ENCODE measurements around the gene CALR3.

Gene CALR3

DNA sequence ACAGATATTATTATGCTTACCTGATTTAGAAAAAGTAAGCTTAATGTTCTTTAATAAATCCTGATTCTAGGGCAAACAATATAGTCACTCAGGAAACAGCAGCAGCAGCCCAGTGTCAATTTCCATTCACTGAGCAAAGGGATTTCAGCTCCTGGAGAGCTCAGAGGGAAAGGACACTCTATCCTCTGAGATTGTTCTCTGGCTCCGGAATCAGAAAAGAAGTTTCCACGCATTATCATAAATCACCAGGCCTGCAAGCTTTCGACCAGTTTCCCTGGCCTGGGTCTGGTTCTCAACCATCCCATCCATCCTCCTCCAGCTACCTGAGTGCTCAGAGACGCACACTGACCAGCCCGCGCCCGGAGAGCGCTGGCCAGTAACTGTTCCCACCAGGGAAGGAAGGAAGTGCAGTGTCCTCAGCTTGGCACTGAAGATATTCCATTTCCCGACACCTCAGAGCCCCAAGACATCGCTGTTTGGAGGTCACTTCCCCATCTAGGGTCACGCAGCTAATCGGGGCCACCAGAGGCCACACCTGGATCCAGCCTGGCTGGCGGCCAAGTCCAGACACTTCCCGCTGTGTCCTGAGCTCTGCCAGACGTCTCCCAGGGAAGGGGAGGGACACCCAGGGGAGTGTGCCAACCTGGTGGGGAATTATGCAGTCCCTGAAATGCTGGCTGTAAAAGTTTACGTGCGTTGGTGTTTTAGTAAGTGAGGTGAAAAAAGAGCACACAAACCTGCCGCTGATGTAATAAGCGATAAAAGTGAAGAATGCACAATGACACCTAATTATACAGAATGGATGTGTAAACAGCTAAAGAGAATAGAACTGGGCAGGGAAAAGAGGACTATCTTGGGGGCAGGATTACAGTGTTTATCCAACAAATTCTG lies 53.3 kb downstream of the CALR3 start:
- WGBS (ENCODE audit: extremely low coverage, insufficient coverage, insufficient read length): no CpG with 5 or more reads among the region's 19 CpGs
- Histone ChIP-seq H3K4me2 (ENCODE audit: low read length) (no peak overlapping the region), H3K23ac (ENCODE audit: low read length) (no peak overlapping the region)

DNA sequence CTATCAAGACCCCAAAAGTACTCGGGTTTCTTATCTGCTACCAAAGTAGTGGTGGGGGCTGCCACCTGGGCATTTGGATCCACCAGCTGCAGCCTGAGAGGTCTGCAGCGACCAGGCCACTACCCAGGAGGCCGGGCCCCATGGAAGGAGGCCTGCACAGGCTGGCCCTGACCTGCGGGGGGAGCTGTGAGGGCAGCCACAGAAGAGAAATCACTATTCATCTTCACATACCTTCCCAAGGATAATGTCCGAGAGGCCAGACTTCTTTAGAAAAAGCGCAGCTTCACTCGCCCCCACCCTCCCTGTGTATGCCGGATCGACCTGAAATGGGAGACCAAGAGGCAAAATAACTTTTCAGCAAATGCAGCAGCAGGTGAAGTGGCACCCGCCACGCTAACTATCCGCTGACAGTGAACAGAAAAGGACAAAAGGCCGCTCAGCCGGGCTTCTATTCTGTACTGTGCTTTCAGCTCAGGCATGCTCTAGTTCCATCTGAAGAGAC lies 54.3 kb downstream of the CALR3 start:
- Histone ChIP-seq H3K18ac (ENCODE audit: low read length) (no peak overlapping the region), H3K4me3 (ENCODE audit: low read depth, low read length) (no peak overlapping the region), H2BK12ac (ENCODE audit: low read length) (no peak overlapping the region), H4K8ac (ENCODE audit: low read depth, low read length) (no peak overlapping the region), H3K4me1 (ENCODE audit: control insufficient read depth in 1 of 2, insufficient read depth in 2 of 2, low read length in 2 of 2) (peaks cover 19 to 27% of the 10 kb centered on the region in 2 experiments), H3K79me2 (ENCODE audit: control insufficient read depth, insufficient read depth, low read length, poor library complexity) (peaks cover 5% of the 10 kb centered on the region), H3K4ac (ENCODE audit: low read depth, low read length) (no peak overlapping the region), H2AFZ (ENCODE audit: insufficient read depth, low read length, poor library complexity) (no peak overlapping the region), H3K14ac (ENCODE audit: low read length) (no peak overlapping the region), H2BK5ac (ENCODE audit: low read depth, low read length, poor library complexity) (no peak overlapping the region), H3K4me2 (ENCODE audit: low read length) (no peak overlapping the region), H3K9ac (ENCODE audit: low read length) (no peak overlapping the region), H4K12ac (ENCODE audit: low read depth, low read length) (no peak overlapping the region), H3K36me3 (ENCODE audit: control insufficient read depth in 1 of 2, insufficient read depth in 2 of 2, low read length in 2 of 2) (peaks cover 8 to 16% of the 10 kb centered on the region in 2 experiments), H3K9me3 (ENCODE audit: insufficient read depth, low read depth, low read length) (peaks cover 2% of the 10 kb centered on the region), H4K91ac (ENCODE audit: low read depth, low read length) (no peak overlapping the region), H2BK120ac (ENCODE audit: insufficient read depth, low read length, poor library complexity) (no peak overlapping the region), H3K27me3 (ENCODE audit: insufficient read depth, low read length) (no peaks in the 10 kb centered on the region), H3K79me1 (ENCODE audit: low read length) (no peaks in the 10 kb centered on the region), H2AK5ac (ENCODE audit: low read length) (no peak overlapping the region), H3K27ac (ENCODE audit: low read depth, low read length) (no peak overlapping the region), H3K23ac (ENCODE audit: low read length) (no peak overlapping the region)
- no CpG with 5 or more reads among the region's 14 CpGs for WGBS (ENCODE audit: extremely low coverage, insufficient coverage, insufficient read length)
- DNase-seq: peak; percentile 48 to 66

More for the DNA sequence above, 53.3 kb downstream of the CALR3 start:
- Histone ChIP-seq H4K91ac (ENCODE audit: low read depth, low read length) (no peak overlapping the region), H2AFZ (ENCODE audit: insufficient read depth, low read length, poor library complexity) (no peak overlapping the region), H4K12ac (ENCODE audit: low read depth, low read length) (no peak overlapping the region), H4K8ac (ENCODE audit: low read depth, low read length) (no peak overlapping the region), H2BK12ac (ENCODE audit: low read length) (no peak overlapping the region), H3K18ac (ENCODE audit: low read length) (peak overlapping the region; percentile 52), H3K27me3 (ENCODE audit: insufficient read depth, low read length) (no peaks in the 10 kb centered on the region), H3K4me3 (ENCODE audit: low read depth, low read length) (no peak overlapping the region), H2BK120ac (ENCODE audit: insufficient read depth, low read length, poor library complexity) (no peak overlapping the region), H3K79me1 (ENCODE audit: low read length) (no peaks in the 10 kb centered on the region), H3K36me3 (ENCODE audit: control insufficient read depth in 1 of 2, insufficient read depth in 2 of 2, low read length in 2 of 2) (peaks cover 8 to 14% of the 10 kb centered on the region in 2 experiments), H3K4ac (ENCODE audit: low read depth, low read length) (no peak overlapping the region), H3K14ac (ENCODE audit: low read length) (no peak overlapping the region), H3K9me3 (ENCODE audit: insufficient read depth, low read depth, low read length) (peaks cover 2% of the 10 kb centered on the region), H3K4me1 (ENCODE audit: control insufficient read depth in 1 of 2, insufficient read depth in 2 of 2, low read length in 2 of 2) (peaks cover 19 to 31% of the 10 kb centered on the region in 2 experiments), H2BK5ac (ENCODE audit: low read depth, low read length, poor library complexity) (no peak overlapping the region), H2AK5ac (ENCODE audit: low read length) (no peak overlapping the region), H3K79me2 (ENCODE audit: control insufficient read depth, insufficient read depth, low read length, poor library complexity) (peaks cover 5% of the 10 kb centered on the region), H3K9ac (ENCODE audit: low read length) (no peak overlapping the region), H3K27ac (ENCODE audit: low read depth, low read length) (no peak overlapping the region)
- DNase-seq: no peak

GRCh38 chr19:16436780-16437332 lies 59.1 kb downstream of the CALR3 start:
- Histone ChIP-seq H2BK12ac (ENCODE audit: low read length) (no peak overlapping the region), H2BK120ac (ENCODE audit: insufficient read depth, low read length, poor library complexity) (no peak overlapping the region), H2BK5ac (ENCODE audit: low read depth, low read length, poor library complexity) (no peak overlapping the region), H3K18ac (ENCODE audit: low read length) (no peak overlapping the region), H4K8ac (ENCODE audit: low read depth, low read length) (no peak overlapping the region), H3K79me2 (ENCODE audit: control insufficient read depth, insufficient read depth, low read length, poor library complexity) (no peaks in the 10 kb centered on the region), H3K27me3 (ENCODE audit: insufficient read depth, low read length) (no peaks in the 10 kb centered on the region), H4K91ac (ENCODE audit: low read depth, low read length) (no peak overlapping the region), H3K79me1 (ENCODE audit: low read length) (no peaks in the 10 kb centered on the region), H3K27ac (ENCODE audit: low read depth, low read length) (no peak overlapping the region), H3K4me1 (ENCODE audit: control insufficient read depth in 1 of 2, insufficient read depth in 2 of 2, low read length in 2 of 2) (peaks cover 9 to 12% of the 10 kb centered on the region in 2 experiments), H3K23ac (ENCODE audit: low read length) (no peak overlapping the region), H3K9ac (ENCODE audit: low read length) (no peak overlapping the region), H3K4me3 (ENCODE audit: low read depth, low read length) (no peak overlapping the region), H2AFZ (ENCODE audit: insufficient read depth, low read length, poor library complexity) (no peak overlapping the region), H3K4ac (ENCODE audit: low read depth, low read length) (no peak overlapping the region), H4K12ac (ENCODE audit: low read depth, low read length) (no peak overlapping the region), H3K36me3 (ENCODE audit: control insufficient read depth in 1 of 2, insufficient read depth in 2 of 2, low read length in 2 of 2) (peaks cover 12 to 26% of the 10 kb centered on the region in 2 experiments), H2AK5ac (ENCODE audit: low read length) (no peak overlapping the region), H3K9me3 (ENCODE audit: insufficient read depth, low read depth, low read length) (peaks cover 1% of the 10 kb centered on the region), H3K4me2 (ENCODE audit: low read length) (no peak overlapping the region), H3K14ac (ENCODE audit: low read length) (no peak overlapping the region)
- no peak for DNase-seq
- no CpG with 5 or more reads among the region's 6 CpGs for WGBS (ENCODE audit: extremely low coverage, insufficient coverage, insufficient read length)

DNA sequence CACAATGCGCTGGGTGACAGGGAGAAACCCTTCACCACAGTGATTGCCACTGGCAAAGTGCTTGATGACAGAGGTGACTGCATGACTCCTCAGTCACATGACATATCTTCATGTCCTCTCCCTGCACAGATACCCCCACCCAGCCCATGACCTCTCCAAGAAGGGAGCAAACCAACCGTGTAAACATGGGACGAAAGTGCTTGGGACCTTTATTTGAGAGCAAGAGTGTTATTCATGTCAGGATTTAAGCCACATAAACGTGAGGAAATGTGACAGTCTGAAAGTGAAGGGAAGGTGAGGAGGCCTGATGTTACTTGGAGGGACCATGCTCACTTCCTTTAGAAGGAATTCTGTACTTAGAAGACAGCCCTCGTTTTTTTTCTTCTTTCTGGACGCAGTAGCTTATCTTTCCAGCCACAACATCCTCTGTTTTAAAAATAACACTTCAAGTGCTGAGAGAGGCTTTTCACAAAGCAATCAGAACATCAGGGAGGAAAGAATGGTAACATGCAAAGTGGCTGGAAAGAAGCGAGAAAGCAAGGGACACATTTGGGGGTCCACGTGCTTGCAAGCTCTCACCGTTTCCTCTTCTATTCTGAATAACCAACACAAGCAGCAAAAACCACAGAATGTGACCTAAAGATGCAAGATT lies 59.8 kb downstream of the CALR3 start:
- H3K4me3 ChIP-seq (ENCODE audit: low read depth, low read length): no peak overlapping the region
- H3K79me2 ChIP-seq (ENCODE audit: control insufficient read depth, insufficient read depth, low read length, poor library complexity): no peaks in the 10 kb centered on the region
- no peak overlapping the region for H3K18ac ChIP-seq (ENCODE audit: low read length)
- no peak overlapping the region for H2BK120ac ChIP-seq (ENCODE audit: insufficient read depth, low read length, poor library complexity)
- no peak overlapping the region for H4K12ac ChIP-seq (ENCODE audit: low read depth, low read length)
- WGBS (ENCODE audit: extremely low coverage, insufficient coverage, insufficient read length): no CpG with 5 or more reads among the region's 9 CpGs
- no peaks in the 10 kb centered on the region for H3K27me3 ChIP-seq (ENCODE audit: insufficient read depth, low read length)
- H2AFZ ChIP-seq (ENCODE audit: insufficient read depth, low read length, poor library complexity): no peak overlapping the region
- no peak overlapping the region for H3K4ac ChIP-seq (ENCODE audit: low read depth, low read length)
- H4K8ac ChIP-seq (ENCODE audit: low read depth, low read length): no peak overlapping the region
- no peak overlapping the region for H3K9ac ChIP-seq (ENCODE audit: low read length)
- no peak overlapping the region for H3K14ac ChIP-seq (ENCODE audit: low read length)
- peaks cover 12 to 26% of the 10 kb centered on the region in 2 experiments for H3K36me3 ChIP-seq (ENCODE audit: control insufficient read depth in 1 of 2, insufficient read depth in 2 of 2, low read length in 2 of 2)
- peaks cover 1% of the 10 kb centered on the region for H3K9me3 ChIP-seq (ENCODE audit: insufficient read depth, low read depth, low read length)
- peaks cover 9 to 10% of the 10 kb centered on the region in 2 experiments for H3K4me1 ChIP-seq (ENCODE audit: control insufficient read depth in 1 of 2, insufficient read depth in 2 of 2, low read length in 2 of 2)
- no peak overlapping the region for H2AK5ac ChIP-seq (ENCODE audit: low read length)
- no peak overlapping the region for H2BK12ac ChIP-seq (ENCODE audit: low read length)
- H4K91ac ChIP-seq (ENCODE audit: low read depth, low read length): no peak overlapping the region
- no peak overlapping the region for H3K4me2 ChIP-seq (ENCODE audit: low read length)
- H3K27ac ChIP-seq (ENCODE audit: low read depth, low read length): peak overlapping the region; percentile 29
- H3K79me1 ChIP-seq (ENCODE audit: low read length): no peaks in the 10 kb centered on the region
- no peak for DNase-seq
- no peak overlapping the region for H3K23ac ChIP-seq (ENCODE audit: low read length)
- no peak overlapping the region for H2BK5ac ChIP-seq (ENCODE audit: low read depth, low read length, poor library complexity)
